Amniotic epithelial cell (primary cell): ENCODE data around the gene IGSF21.

Source experiments
- DNase-seq: peaks from one replicate; pipeline ENCODE4 v3.0.0-alpha.2; 2010; ENCODE audit warnings: low read depth

Gene IGSF21

GRCh38 chr1:18328803-18329202, 221.2 kb downstream of the IGSF21 start:
- no peak for DNase-seq

DNA sequence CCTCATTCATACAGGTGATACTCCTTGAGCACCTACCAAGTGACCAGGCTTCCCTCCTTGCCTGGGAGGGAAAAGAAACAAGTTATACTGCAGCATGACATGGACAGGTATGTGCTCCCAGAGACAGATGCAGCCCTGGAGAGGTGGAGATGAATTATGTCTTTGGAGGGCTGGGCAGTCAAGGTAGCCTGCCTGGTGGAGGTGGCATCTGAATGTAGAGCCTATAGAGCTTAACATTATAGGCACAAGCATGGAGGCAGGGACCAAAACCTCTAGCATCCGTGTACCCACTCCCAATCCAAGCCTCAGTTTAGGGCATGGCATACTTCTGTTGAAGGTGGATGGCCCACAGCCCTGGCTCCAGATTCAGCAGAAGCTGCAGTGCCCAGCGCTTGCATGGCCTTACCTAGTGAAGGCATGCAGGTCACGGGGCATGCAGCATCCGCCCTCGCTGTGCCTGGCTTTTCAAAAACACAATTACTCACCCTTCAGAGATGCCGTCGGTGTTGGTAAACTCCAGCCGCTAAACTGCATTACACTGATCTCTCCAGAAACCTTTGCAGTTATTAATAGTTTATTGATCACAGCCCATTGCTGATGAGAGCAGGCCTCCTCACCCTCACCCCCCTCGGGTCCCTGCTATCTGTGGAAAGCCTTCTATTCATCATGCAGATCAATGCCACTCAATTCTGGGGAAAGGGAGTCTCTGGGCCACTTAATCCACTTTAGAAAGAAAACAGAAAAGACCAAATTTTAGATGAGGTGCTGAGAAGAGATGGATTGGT, 222.1 kb downstream of the IGSF21 start:
- DNase-seq: no peak

DNA sequence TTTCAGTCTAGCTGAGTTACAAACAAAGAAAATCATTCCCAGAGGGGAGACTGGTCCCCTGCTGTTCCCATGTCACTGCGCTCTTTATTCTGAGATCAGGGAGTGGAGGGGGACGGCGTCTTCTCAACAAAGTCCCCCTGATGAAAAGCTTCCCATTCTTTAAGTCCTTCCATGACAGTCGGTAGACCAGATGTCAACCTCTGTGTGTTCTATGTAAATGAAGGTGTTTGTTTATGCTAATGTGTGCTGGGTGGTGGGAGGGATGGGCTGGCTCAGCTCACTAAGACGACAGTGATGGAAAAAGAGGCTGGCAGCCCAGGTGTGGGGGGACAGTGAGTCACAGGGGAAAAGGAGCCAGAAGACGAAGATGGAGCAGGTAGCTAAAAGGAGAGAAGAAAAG, 225.0 kb downstream of the IGSF21 start:
- no peak for DNase-seq

DNA sequence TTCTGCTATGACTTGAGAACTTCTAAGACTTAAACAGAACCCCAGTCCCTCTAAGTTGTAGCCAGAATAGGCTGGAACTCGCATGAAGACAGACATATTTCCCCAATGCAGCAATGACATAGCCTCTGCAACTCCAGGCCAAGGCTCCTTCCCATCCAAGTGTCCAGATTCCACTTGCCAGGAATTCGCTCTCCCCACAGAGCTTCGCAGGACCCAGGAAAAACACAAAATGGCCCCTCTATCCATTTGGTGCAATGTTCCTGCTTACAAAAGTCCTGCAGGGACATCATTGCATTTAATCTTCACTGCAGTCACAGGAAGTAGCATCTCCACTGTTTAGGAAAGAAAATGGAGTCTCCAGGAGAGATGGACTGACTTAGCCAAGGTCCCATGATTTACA, 225.6 kb downstream of the IGSF21 start:
- DNase-seq: no peak

DNA sequence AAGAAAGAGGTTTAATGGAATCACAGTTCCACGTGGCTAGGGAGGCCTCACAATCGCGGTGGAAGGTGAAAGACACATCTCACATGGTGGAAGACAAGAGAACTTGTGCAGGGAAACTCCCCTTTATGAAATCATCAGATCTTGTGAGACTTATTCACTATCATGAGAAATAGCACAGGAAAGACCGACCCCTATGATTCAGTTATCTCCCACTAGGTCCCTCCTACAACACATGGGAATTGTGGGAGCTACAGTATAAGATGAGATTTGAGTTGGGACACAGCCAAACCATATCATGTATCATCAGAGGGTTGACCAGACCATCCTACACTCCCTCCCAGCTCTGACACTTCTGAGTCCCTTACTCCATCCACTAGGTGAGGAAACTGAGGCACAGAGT, 229.2 kb downstream of the IGSF21 start:
- no peak for DNase-seq

GRCh38 chr1:18337757-18338156, 230.2 kb downstream of the IGSF21 start:
- no peak for DNase-seq

GRCh38 chr1:18339161-18339560, 231.6 kb downstream of the IGSF21 start:
- no peak for DNase-seq

GRCh38 chr1:18340158-18340764, 232.7 kb downstream of the IGSF21 start:
- no peak for DNase-seq

- DNase-seq: no peak
Observed at GRCh38 chr1:18340787-18341186, 233.2 kb downstream of the IGSF21 start.

DNA sequence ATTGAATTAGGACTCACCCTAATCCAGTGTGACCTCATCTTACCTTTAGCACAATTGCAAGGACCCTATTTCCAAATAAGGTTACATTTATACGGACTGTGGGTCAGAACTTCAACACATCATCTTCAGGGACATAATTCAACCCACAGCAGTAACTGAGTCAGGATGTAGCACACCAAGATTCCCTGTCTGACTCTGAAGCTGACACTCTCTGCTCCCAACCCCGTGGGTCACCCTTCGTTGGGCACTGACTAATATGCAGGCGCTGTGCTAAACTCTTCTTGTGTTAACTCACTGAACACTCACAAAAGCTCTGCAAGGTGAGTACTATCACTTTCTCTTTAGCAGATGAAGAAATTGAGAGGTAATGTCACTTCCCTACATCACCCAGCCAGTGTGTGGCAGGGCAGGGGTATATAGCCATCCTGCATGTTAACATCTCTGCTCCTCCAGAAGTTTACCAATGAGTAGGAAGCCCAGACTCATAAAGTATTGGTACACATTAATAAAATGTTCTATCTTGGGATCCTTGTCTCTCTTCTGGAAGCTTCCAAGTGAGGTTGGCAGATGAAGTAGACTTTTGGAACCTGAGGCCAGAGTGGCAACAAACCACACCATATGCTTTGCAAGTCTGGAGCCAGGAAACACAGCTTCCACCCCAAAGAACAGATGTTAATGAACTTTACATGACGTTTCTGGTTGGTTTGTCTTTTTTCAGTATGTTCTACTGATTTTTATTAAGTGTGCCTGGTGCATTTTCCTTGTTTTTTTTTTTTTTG, 233.9 kb downstream of the IGSF21 start:
- no peak for DNase-seq

GRCh38 chr1:18342744-18343143, 235.1 kb downstream of the IGSF21 start:
- no peak for DNase-seq

DNA sequence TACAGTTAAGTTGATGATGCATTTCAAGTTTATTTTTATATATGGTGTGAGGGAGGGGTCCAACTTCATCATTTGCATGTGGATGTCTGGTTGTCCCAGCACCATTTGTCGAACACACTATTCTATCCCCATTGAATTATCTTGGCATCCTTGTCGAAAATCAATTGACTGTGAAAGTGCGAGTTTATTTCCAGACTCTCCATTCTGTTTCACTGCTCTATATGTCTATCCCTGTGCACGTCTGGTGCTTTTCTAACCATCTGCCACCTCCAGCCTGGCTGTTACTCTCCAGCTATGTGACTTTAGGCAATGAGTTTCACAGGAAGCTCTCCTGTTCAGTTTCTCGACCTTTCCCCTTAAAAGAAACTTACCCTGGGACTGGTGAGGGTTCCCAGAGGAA, 236.0 kb downstream of the IGSF21 start:
- no peak for DNase-seq

DNA sequence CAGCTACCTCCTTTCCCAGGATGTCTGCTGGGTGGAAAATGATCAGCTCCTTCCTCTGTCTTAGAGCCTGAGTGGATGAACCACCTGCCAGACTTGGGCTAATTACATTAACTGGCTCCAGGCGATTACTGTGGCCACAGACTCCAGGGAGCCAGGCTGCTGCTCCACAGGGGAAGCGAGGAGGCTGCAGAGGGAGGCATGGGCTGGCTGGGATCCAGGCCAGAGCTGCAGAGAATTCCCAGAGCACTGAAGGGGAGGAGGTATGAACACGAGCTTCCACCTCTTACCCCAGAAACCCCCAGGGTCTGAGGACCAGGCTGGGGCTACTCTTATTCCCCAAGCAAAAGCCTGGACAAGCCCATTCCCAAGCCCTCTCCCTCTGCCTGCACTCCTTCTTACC, 237.2 kb downstream of the IGSF21 start:
- no peak for DNase-seq

GRCh38 chr1:18347559-18347958, 240.0 kb downstream of the IGSF21 start:
- no peak for DNase-seq

- DNase-seq: no peak
Observed at GRCh38 chr1:18348354-18348753, 240.8 kb downstream of the IGSF21 start.

DNA sequence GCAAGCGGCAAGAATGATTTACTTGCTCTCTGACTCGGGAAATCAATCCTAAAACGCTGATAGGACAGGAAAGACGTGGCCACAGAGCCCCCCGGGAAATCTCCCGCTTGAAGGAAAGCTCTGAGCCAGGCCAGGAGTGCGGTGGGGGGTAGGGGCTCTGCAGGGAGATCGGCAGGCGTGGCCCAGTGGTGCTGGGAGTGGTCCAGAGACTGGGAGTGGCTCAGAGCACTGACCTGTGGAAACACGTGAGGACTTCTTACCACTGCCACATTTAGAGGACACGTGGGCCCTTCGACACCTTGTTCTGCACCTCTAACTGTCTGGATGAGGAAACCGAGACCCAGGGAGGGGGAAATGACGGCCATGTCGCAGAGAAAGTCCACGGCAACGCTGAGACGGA, 243.1 kb downstream of the IGSF21 start:
- DNase-seq: no peak

DNA sequence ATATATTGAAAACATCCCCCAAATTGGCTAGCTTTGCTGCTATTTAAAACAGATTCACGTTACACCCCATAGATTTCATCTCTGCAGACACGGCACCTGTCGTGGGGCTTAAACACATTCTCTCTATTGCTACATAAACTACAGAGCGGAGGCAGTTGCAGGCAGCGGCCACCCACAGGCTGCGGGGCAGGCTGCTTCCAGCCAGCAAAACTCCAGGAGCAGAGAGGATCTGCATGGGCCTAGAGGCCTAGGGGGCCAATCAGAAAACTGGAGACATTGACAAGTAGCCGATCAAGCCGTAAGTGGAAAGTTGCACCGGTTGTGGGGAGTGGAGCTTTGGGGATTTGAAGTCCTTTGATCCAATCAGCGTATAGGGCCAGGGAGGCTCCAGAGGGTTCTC, 244.1 kb downstream of the IGSF21 start:
- no peak for DNase-seq

DNA sequence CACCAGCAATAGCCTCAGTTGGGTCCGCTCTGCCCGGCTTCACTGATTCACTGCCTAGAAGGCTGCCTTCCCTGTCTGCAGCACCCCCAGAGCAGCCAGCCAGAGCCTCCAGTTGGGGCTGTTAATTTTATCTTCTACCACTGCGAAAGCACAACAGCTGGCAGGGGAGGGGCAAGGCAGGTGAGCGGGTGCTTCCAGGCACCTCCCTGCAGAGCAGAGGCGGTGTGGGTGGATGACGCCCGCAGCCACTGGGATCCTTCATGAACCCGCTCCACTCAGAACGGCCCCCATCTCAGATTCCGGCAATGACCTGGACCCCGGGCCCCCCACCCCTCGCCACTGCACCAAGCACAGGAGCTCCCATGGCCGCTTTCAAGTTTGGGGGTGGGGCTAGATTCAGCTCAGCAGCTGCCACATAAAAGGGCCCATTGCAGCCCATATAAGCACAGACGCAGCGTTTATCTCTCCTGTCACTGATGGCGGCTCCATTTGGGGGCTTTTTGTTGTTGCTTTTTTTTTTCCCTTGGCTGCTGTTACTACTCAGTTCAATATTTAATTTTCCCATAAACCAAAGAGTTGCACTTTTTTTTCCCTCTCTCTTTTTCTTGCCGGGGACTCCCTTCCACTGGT, 245.2 kb downstream of the IGSF21 start:
- DNase-seq: no peak

DNA sequence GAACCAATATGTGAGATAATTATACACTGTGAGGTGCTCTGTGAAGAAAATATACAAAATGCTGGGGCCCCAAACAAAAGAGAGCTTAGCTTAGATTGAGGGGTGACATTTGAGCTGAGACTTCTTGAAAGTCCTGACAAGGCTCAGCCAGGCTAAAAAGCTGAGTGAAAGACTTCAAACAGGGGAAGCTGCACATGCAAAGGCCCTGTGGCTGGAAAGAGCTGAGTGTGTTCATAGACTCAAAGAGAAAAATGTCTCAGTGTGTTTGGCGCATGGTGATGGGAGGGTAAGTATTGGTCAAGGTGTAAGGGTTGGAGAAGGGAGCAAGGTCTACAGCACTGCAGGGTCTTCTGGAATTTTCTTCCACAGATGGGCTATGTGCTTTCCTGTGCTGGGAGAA, 245.9 kb downstream of the IGSF21 start:
- DNase-seq: no peak

DNA sequence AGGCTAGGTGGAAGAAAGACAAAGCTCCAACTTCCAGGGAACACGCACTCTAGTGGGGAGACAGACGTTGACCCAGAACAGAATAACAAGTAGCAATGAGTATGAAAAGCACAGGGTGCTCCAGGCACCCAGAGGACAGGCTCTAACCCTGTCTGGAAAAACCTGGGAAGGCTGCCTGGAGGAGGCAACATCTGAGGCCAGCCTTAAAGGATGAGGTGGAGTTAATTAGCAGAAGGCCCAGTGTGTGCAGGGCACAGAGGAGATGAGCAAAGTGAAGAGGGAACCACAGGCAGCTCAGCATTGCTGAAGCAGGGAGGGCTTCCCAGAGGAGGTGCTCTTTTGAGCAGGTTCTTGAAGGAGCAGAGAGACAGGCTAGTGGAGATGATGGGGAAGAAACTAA, 246.4 kb downstream of the IGSF21 start:
- DNase-seq: no peak

- no peak for DNase-seq
Observed at GRCh38 chr1:18354612-18355011, 247.0 kb downstream of the IGSF21 start.

DNA sequence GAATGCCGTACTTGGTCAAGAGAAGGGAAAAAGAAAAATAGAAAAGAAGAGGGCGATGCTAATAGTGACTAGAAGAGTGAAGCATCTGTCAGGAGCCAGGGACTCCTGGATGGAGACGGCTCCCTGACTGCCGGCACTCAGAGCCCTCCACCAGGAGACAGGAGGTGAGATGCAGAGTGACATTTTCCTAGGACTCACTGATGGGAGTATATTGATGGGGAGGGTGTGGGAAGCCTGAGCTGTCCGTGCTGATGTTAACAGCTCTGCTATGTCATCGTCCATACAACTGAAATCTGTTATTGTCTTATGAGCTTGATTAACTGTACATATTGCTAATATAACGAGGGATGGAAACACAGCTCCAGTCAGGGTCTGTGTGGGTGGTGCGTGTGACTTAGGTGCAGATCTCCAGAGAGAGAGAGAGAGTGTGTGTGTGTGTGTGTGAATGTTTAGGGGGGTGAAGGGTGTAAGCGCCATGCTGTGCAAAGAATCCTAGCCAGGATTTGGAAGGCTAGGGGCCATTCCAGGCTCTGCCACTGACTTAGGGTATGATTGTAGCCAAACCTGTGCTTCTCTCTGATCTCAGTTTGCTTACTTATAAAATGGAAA, 250.1 kb downstream of the IGSF21 start:
- DNase-seq: no peak
